GM21447 (cell line): ENCODE results near the gene PCDH11Y.
"Not testable (repeated sequence)": the region's sequence is repeated elsewhere in the genome, so short reads cannot be mapped to it uniquely, and the experiment has no call there.

ENCODE experiments used
- ATAC-seq: cut with Tn5 transposase; IDR thresholded peaks from one replicate; pipeline ENCODE4 v1.9.1; 2021; ENCODE audit not compliant: unreplicated experiment

The PCDH11Y gene, protein sequence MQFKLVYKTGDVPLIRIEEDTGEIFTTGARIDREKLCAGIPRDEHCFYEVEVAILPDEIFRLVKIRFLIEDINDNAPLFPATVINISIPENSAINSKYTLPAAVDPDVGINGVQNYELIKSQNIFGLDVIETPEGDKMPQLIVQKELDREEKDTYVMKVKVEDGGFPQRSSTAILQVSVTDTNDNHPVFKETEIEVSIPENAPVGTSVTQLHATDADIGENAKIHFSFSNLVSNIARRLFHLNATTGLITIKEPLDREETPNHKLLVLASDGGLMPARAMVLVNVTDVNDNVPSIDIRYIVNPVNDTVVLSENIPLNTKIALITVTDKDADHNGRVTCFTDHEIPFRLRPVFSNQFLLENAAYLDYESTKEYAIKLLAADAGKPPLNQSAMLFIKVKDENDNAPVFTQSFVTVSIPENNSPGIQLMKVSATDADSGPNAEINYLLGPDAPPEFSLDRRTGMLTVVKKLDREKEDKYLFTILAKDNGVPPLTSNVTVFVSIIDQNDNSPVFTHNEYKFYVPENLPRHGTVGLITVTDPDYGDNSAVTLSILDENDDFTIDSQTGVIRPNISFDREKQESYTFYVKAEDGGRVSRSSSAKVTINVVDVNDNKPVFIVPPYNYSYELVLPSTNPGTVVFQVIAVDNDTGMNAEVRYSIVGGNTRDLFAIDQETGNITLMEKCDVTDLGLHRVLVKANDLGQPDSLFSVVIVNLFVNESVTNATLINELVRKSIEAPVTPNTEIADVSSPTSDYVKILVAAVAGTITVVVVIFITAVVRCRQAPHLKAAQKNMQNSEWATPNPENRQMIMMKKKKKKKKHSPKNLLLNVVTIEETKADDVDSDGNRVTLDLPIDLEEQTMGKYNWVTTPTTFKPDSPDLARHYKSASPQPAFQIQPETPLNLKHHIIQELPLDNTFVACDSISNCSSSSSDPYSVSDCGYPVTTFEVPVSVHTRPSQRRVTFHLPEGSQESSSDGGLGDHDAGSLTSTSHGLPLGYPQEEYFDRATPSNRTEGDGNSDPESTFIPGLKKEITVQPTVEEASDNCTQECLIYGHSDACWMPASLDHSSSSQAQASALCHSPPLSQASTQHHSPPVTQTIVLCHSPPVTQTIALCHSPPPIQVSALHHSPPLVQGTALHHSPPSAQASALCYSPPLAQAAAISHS (N-terminal part only)

DNA sequence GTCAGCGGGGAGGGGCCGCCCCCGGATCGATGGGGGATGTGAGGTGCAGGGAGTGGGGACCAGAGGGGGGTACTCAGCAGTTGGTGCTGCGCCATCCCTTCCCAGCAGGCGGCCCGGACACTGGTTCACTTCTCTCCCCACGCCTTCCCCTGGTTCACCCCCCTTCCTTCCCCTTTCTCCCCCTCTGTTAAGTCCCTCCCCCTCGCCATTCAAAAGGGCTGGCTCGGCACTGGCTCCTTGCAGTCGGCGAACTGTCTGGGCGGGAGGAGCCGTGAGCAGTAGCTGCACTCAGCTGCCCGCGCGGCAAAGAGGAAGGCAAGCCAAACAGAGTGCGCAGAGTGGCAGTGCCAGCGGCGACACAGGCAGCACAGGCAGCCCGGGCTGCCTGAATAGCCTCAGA lies at the start of gene PCDH11Y:
Gene PCDH11Y (plus strand): TSS at position 240 of the 400 bp plus-strand sequence. CDS start 56,804 bp downstream, outside the sequence.
- ATAC-seq = not testable (repeated sequence)

DNA sequence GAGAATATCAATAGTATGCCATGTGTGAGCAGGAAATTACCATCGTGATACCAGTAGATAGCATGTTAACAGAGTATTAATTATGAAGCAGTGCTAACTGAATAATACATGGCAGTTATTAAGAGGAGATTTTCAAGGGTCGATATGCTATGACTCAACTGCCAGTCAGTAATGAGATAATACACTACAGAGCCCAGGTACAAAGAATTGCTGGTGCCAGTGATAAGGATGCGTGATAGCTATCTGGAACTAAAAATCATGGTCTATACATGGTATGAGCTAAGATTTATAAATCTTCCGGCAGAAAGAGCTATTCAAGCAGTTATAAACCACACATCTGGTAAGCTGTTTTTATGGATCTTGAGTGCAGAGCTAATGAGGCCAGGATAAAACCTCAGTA lies 32.2 kb upstream of the PCDH11Y start:
- ATAC-seq = not testable (repeated sequence)

DNA sequence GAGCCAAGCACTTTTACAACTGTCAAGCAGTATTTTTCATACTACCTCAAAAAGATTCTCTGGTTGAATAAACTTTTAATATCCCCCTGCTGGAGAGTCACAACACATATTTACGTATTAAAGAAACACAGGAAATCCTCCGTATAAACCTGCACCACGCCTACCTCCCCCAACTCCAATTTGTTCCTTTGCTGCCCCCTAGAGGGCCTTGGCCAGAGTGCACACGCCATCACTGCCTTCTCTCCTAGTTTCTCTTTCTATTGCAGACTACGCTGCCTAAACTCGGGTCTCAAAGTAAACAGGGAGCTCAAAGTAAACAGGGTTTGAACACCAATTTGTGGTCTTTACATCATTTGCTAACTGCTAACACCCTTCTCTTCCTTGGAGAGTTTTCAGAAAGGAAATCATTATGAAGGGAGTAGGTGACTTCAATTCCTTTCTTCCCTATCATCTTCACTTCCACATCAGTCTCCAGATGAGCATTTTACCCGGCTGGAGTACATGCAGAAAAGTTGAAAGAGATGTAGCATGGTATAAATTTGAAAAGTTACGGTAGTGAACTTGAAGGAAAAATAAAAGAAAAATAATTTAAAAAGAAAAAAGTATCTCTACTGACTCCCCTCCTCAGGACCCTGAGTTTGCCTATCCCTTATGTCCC lies 8.2 kb upstream of the PCDH11Y start:
- ATAC-seq = peak; percentile 100

DNA sequence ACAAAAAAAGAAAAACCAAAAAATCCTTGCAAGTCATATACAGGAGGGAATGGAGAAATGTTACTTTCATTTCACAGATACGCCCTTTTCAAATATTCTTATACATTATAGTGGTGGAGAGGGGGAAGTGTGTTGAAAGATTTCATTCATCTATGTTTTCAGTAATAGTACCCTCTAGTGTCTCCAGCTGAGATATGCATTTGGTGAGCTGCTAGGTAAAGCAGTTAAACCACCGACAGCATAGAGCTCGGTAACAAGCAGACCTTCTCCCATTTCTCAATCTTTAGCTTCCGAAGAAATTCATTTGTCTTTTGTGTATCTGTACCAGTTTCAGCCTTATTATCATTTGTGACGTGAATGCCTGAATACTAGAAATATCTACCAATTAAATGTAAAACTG lies 5.2 kb upstream of the PCDH11Y start:
- ATAC-seq = not testable (repeated sequence)

DNA sequence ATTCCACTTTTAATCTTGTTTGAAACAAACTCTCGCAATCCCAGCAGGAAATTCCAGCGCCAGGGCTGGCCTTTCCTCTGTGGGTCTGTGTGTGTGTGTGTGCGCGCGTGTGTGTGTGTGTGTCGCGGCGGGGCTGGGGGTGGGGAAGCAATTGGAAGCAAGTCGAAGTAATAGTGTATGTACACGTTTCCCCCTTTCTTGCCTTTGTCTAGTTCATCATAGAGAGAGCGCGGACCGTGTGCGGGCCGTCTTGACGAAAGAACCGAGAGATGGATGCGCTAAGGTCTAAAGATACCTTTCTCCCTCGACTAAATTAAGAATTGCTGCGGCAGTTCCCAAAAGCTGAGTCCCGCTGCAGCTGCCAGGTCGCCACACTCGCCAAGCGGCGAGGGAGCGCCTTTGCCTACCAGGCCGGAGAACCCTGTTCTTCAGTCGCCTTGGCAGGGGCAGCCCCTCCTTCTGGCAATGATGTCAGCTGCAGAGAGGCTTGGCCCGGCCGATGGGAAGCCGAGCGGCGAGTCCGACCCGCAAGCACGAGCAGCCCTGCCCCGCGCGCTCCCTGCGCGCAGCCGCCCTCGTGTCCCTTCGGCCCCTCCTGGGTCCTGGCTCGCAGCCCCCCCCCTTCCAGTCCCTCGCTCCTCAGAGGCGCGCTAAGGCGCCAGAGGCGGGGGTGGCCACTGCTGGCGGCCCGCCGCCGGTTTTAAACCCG lies 2.5 kb downstream of the PCDH11Y start:
- ATAC-seq = not testable (repeated sequence)

DNA sequence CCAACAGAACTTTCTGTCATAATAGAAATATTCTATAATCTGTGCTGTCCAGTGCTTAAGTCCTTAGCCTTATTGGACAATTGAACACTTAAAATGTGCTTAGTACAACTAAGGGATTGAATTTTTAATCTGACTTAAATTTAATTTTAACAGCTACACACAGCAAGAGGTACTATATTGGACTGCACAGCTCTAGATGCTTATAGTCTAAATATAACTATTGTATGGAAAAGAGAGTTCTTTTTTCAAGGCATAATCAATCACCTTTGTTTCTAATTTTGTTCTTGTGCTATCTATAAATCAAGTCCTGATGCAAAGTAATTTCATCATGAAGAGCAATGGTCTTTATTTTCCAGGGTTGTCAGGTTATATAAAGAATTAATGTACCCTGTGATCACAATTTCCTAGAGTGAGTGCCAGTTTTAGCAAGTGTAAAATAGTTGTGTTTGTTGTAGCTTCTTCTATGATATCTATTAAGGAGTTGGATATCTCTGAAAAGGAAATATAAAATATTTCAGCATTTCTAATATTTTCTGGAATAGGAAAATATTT lies 39.0 kb downstream of the PCDH11Y start:
- ATAC-seq = not testable (repeated sequence)

DNA sequence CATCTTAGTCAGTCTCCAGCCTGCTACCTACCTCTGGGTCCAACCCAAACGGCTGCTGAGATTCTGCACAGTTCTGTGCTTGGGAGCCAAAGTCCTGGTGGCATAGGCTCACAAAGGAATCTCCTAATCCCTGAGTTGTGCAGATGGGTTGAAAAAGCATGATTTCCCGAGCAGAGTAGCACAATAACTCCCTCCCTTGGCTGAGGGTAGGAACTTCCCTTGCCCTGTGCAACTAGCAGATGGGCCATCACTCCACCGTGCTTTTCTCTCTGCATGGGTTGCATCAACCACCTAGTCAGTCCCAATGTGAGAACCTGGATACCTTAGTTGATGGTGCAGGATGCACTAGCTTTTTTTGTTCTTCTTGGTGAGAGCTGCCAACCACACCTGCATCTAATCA lies 82.9 kb downstream of the PCDH11Y start:
- ATAC-seq = not testable (repeated sequence)

DNA sequence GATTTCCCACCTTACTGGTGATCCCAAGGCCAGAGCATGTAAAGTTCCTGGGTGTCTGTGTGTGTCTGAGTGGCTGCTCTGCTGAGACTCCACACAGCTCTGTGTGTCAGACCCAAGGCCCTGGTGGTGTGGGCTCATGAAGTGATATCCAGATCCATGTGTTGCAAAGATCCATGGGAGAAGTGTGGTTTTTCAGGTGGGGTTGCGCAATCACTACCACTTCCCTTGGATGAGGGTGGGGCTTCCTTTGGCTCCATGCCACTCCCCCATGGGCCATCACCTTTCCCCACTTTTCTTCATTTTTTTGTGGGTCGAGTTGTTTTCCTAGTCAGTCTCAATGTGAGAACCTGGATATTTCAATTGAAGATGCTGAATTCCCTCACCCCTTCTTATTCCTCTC lies 182.9 kb downstream of the PCDH11Y start:
- ATAC-seq = not testable (repeated sequence)

DNA sequence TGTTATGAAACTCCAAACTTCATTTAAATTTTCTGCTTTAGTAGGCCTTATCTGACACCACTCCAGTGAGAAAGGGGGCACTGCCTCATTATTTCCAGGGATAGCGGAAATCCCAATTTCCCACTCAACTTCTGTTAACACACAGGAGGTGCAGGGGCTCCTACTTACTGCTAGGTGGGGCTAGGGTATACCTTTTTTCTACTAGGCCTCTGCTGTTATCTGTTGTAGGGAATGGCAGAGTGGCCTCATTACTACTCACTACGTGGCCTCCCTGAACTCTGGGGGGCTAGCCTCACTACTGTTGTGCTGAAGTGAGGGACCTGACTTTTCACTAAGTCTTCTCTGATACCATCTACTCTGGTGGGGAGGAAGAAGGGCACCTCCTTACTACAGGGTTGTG lies 215.0 kb downstream of the PCDH11Y start:
- ATAC-seq = not testable (repeated sequence)

DNA sequence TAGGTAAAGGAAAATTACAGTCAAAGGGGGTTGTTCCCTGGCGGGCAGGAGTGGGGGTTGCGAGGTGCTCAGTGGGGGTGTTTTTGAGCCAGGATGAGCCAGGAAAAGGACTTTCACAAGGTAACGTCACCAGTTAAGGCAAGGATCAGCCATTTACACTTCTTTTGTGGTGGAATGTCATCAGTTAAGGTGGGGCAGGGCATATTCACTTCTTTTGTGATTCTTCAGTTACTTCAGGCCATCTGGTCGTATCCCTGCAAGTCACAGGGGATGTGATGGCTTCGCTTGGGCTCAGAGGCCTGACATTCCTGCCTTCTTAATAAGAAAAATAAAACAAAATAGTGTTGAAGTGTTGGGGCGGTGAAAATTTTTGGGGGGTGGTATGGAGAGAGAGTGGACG lies 324.8 kb downstream of the PCDH11Y start:
- ATAC-seq = not testable (repeated sequence)

DNA sequence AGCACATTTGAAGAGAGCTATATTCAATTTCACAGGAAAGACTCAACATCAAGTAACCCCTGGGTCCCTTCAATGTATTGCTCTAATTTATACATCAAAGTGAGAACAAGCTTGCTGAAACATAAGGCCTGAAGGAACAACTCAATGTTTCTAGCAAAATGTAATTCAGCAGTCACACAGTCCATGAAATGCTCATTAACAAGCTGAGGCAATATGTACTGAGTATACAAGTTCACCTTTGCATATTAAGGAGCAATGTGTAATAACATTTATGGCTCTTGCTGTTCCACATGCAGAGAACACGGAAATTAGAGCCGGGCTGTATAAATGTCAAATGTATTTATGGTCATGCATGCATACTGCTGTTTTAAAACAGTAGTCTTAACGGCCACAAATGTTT lies 342.1 kb downstream of the PCDH11Y start:
- not testable (repeated sequence) for ATAC-seq

DNA sequence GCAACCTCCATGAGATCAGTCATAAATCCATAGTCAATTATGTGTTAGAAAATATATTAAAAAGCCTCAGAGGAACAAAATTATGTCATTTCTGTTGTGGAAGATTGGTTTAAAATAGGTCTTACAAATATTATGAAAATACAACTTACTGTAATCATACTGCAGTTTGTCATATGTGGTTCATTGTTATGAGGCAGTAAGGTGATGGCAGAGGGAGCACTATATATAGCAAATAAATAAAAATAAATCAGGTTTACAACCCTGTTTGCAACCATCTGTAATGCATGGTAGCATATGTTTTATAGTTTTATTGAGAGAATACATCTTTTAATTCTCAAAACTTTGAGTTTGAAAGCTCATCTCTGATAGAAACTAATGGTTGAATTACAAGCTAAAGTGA lies 543.6 kb downstream of the PCDH11Y start:
- ATAC-seq = not testable (repeated sequence)

DNA sequence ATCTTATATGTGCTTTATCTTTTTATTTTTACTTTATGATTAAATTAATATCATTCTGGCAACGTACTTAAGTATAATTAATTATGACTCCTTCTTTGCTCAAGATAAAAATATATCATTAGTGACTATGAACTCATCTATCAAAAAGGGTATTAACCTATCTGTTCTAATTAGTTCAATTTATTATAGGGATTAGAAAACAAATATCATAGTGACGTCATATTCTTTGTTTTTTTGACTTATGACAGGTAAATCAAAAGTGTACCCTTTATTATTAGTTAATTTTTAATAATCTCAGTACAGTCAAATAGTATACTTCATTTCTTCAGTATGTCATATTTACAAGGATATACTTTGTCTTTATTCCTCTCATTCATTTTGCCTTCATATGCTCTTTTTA lies 638.5 kb downstream of the PCDH11Y start:
- ATAC-seq = not testable (repeated sequence)

DNA sequence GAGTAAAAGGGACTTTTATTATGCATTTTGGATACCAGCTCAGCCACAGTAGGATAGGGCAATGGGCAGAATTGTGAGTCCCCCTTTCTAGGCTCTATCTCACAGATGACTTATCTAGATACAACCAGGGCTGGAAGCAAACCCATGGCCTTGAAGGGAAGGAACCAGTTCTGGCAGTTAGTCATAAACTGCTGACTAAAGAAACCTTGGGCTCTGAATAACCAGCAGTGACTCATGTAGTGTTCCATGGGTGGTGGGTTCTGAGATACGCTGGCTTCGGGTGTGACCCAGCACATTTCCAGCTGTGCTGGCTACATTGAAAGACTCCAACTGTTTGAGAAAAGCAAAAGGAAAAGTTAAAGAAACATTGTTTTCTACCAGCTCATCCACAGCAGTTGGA lies 679.2 kb downstream of the PCDH11Y start:
- ATAC-seq = not testable (repeated sequence)

DNA sequence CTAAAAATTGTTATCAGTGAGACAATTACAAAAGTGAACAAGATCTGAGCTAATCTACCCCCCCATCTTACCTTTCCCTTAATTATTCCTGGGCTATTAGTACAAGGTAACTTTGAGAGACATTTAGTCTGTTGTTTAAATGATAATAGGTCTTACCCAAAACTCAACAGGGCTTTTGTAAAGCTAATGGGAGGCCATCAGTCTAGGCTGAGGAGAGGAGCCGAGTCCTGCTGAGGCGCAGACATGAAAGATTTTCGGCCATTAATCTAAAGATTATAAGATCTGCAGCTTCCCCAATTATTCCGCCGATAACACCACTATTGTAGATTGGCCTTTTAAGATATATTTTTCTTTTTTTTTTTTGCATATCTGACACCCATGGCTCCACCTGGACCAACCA lies 708.6 kb downstream of the PCDH11Y start:
- ATAC-seq = not testable (repeated sequence)

DNA sequence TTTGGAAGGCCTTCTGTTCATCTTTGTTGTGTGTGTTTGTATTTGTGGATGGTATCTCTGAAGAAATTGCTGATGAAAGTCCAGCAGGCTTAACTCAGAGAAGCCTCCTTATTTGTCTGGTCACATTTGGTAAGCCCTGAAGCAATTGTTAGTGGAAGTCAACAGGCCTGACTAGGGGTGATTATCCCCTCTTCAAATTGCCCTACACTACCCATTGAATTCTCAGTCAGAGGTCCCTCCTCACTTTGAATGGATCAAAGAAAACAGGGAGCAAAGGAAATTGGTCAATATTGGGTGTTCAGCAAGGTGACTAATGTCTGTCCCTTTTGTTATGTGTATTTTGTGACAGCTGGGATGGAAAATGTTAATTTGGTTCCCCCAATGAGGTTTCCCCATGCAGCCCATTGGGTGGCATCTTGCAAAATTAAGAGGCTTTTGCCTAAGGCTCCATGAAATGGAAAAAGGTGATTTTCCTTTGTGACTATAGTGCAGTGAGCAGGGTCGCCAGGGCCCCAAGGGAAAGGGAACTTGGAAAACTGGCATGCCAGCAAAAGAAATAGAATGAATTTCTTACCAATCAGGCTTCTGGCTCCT lies 709.8 kb downstream of the PCDH11Y start:
- ATAC-seq = not testable (repeated sequence)

DNA sequence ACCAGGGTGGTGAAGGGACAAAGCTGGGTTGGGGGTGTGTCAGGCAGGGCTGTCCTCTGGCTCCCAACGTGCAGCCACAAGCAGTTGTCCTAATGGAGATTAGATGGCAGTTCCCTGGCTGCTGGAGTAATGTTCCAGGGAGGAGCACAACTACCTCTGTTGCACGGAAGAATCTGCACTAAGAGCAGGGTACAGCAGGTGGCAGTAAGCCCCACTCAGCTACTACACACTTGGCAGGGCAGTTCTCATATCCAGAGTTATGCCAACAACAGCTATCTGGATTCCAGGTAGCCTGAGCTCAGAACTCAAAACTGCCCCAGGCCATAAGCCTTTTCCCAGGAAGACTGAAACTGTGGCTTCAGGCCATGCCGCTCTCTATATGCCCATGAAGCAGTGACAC lies 761.3 kb downstream of the PCDH11Y start:
- ATAC-seq = not testable (repeated sequence)

DNA sequence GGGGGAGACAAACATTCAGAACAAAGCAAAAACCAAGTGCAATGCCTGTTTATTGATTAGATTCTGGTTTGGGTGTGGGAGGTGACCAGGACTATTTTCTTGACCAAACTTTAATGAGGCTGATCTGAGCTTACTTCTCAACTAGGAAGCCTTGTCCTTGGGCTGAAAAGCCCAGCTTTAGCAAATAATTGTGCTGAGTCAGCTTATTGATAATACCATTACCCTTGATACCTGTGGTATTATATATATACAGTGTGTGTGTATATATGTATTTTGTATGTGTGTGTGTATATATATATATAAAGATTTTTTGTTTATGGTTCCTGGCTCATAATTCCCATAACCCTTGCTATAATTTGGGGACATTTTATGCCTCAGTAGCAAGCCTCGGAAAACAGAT lies 776.4 kb downstream of the PCDH11Y start:
- not testable (repeated sequence) for ATAC-seq
